Activated CD4-positive, alpha-beta T cell treated with anti-CD3 and anti-CD28 coated beads for 1 hour (primary cell): ENCODE measurements around the gene POLR3A.

Experiments used
- DNase-seq: peaks from one replicate; pipeline ENCODE4 v3.0.0-alpha.2; 2020

Gene POLR3A

GRCh38 chr10:77940225-77940624 lies 89.1 kb downstream of the POLR3A start:
- DNase-seq: no peak

GRCh38 chr10:77939561-77940001 lies 89.7 kb downstream of the POLR3A start:
- DNase-seq: no peak

- DNase-seq: no peak
Observed at GRCh38 chr10:77936697-77937567, 92.4 kb downstream of the POLR3A start.

GRCh38 chr10:77932016-77932715 lies 97.1 kb downstream of the POLR3A start:
- DNase-seq: no peak

GRCh38 chr10:77927402-77928246 lies 101.7 kb downstream of the POLR3A start:
- no peak for DNase-seq

GRCh38 chr10:77926566-77927401 lies 102.5 kb downstream of the POLR3A start, which contains the start of gene DLG5:
DLG5 (minus strand) TSS chr10:77926755; CDS start chr10:77926520, 235 bp downstream.
- DNase-seq: no peak

- DNase-seq: no peak
Observed at GRCh38 chr10:77925795-77926565, 103.3 kb downstream of the POLR3A start.

- no peak for DNase-seq
Observed at GRCh38 chr10:77925410-77925794, 103.9 kb downstream of the POLR3A start.

GRCh38 chr10:77922566-77923179 lies 106.6 kb downstream of the POLR3A start:
- DNase-seq: no peak

- no peak for DNase-seq
Observed at GRCh38 chr10:77922055-77922454, 107.3 kb downstream of the POLR3A start.

- no peak for DNase-seq
Observed at GRCh38 chr10:77921395-77921794, 107.9 kb downstream of the POLR3A start.

GRCh38 chr10:77920495-77920894 lies 108.8 kb downstream of the POLR3A start:
- DNase-seq: no peak

GRCh38 chr10:77919713-77920108 lies 109.6 kb downstream of the POLR3A start:
- DNase-seq: no peak
